OCI-LY1 (cell line): ENCODE results near the gene LTO1.

Source experiments
- CTCF ChIP-seq: fragments of 200-600 bp; sonication (generic), shearing (Covaris generic); IDR thresholded peaks from 2 replicates; pipeline ENCODE4 v1.5.1; 2017; ENCODE audit warnings: mild to moderate bottlenecking, antibody characterized with exemption, low read length, moderate library complexity, mixed read lengths
- EZH2 ChIP-seq: fragments of 200-600 bp; sonication (generic), shearing (Covaris generic); IDR thresholded peaks from 2 replicates; pipeline ENCODE4 v1.8.0; 2017; ENCODE audit warnings: borderline replicate concordance, mixed run types, mild to moderate bottlenecking, antibody characterized with exemption, low read length, moderate library complexity, mixed read lengths

DNA sequence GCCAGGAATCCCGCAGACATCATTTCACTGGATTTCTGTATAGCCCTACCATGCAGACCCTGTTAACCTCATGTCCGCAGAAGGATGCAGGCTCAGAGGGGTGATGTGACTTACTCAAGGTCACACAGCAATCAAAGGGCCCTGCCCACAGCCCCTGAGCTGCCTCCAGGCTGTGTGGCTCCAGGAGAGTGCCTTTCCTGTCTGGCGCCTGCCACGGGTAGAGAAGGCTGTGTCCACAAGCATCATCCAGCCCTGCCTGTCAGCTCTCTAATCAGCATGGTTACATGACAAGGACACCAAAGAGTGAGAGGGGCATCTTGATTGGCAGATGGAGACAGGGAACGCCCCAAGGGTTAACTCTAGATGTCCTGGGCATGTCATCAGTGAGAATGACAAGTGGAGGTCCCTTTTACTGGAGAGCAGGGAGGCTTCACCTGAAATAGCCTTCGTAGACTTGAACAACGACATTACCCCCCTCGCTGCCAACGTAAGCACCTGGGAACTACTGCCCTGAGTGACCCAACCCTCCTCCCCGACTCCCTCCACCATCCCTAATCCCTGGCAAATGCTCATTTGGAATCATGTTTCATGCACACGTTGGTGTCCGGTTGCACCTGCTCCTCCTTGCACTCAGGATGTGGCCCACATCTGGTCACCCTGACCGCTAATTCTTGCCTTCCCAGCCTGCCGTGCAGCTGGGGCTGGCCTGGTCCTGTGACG is 21.8 kb upstream of the LTO1 start:
- TF ChIP-seq CTCF = no peak
- no peak for TF ChIP-seq EZH2
